ENCODE data around the gene WDR70.
A peak's percentile ranks its signal among the peaks of the same experiment; 100 is the strongest.

The WDR70 gene

DNA sequence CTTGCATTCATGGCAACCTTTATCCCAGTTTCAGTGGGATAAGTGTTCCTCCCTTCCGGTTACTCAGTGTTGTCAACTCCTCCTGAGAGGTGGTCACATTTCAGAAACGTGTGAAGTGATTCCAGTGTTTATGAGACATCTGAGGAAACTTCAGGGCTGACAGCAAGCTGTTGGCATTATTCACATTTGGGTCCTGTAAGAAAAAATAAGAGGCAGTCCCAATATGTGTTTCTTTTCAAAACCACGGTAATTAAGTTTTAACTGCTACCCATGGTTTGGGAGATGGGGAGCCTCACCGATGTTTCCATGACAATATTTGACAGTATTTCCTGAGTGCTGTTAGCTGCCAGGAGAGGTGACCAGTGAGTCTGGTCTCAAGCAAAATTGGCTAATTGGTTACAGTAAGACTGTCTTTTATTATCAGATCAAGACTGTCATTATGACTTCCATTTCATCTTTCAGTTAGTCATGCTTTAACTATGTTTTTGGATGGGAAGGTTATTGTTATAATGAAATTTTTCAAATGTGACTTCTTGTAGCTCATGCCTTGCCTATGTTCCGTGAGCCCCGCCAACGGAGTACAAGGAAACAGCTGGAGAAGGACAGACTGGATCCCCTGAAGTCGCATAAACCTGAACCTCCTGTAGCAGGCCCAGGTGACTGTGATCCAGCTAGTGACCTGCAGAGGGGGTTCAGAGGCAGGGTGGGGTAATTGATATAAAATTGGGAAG, 345.4 kb downstream of the WDR70 start:
- H3K9ac ChIP-seq: no peak overlapping the region
- H3K4me2 ChIP-seq: no peak overlapping the region
- H3K4me1 ChIP-seq: peaks cover 24% of the 10 kb centered on the region
- H3K36me3 ChIP-seq: peaks cover 37% of the 10 kb centered on the region
- no peak overlapping the region for H3K4me3 ChIP-seq
- no peak overlapping the region for H3K27ac ChIP-seq
- no peaks in the 10 kb centered on the region for H3K27me3 ChIP-seq
- no peaks in the 10 kb centered on the region for H4K20me1 ChIP-seq
- TF ChIP-seq Cebpa-rat (IDR thresholded peaks at IDR 0.05): no peak
- H3K9me3 ChIP-seq: no peaks in the 10 kb centered on the region

DNA sequence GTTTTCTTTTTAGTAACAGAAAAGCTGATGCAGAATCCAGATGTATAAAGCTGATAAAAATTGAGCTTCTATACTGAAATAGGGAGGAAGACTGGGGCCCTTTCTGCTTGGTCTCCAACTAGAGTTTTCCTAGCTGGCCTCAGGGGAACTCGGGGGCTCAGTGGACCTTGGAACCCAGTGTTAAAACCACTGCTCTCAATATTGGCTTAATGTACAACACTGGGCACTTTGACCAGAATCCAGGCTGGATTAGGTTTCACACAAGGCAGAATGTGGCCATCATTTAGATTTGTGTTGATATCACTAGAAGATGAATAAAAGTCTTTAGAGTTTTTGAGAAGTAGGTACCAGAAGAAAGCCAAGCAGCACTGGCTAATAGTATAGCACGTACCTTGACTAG, 346.1 kb downstream of the WDR70 start:
- Histone ChIP-seq H3K27me3 (no peaks in the 10 kb centered on the region), H3K36me3 (peaks cover 37% of the 10 kb centered on the region), H3K27ac (no peak overlapping the region), H3K4me2 (no peak overlapping the region), H3K4me1 (peaks cover 24% of the 10 kb centered on the region), H4K20me1 (no peaks in the 10 kb centered on the region), H3K4me3 (no peak overlapping the region), H3K9me3 (no peaks in the 10 kb centered on the region), H3K9ac (no peak overlapping the region)
- TF ChIP-seq Cebpa-rat (IDR thresholded peaks at IDR 0.05): no peak

DNA sequence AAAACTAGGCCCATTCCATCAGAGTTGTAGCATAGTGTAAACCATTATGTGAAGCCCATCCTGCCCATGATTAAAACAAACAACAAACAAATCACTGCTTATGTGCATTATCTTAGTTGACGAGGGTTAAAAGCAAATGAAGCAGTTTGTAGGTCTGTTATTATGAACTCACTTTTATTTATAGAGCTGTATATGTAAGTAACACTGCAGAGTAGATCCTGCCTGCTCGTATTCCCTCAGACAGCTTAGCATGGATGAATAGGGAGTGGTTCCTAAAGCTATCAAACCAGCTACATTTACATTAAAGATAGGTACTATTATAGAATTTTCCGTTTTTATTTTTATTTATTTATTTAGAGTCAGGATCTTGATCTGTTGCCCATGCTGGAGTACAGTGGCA, 348.1 kb downstream of the WDR70 start:
- Histone ChIP-seq H3K4me1 (peaks cover 10% of the 10 kb centered on the region), H4K20me1 (no peaks in the 10 kb centered on the region), H3K9ac (no peak overlapping the region), H3K4me3 (no peak overlapping the region), H3K27ac (no peak overlapping the region), H3K4me2 (no peak overlapping the region), H3K9me3 (no peaks in the 10 kb centered on the region), H3K27me3 (no peaks in the 10 kb centered on the region), H3K36me3 (peaks cover 48% of the 10 kb centered on the region)
- no peak for TF ChIP-seq Cebpa-rat (IDR thresholded peaks at IDR 0.05)

DNA sequence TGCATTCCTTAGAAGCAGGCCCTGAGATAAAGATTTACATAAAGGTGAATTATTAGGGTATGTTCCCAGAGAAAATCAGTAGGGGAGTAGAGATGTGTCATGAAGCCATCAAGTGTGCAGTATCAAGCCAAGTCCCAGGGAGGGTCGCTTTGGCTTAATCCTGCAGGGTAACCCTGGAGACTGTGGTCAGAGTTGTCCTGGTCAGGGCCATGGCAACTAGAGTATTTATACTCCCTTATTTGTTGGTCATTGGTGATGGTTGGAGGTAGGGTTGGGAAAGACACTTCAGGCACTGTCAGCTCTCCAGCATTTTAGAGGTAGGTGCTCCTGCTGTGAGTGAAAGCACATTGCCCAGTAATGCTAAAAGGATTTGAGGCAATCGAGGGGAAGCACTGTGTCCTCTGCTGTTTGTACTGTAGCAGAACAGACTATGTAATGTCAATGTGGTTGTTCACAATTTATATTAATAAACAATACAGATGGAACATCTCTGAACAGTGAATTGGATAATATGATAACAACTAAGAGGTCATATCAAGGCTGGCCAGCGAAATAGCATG, 351.9 kb downstream of the WDR70 start:
- no peak overlapping the region for H3K27ac ChIP-seq
- H3K9me3 ChIP-seq: no peaks in the 10 kb centered on the region
- peaks cover 8% of the 10 kb centered on the region for H3K4me1 ChIP-seq
- no peak overlapping the region for H3K4me3 ChIP-seq
- no peak for TF ChIP-seq Cebpa-rat (IDR thresholded peaks at IDR 0.05)
- H3K36me3 ChIP-seq: peaks cover 44% of the 10 kb centered on the region
- H3K4me2 ChIP-seq: no peak overlapping the region
- H4K20me1 ChIP-seq: no peaks in the 10 kb centered on the region
- H3K9ac ChIP-seq: no peak overlapping the region
- no peaks in the 10 kb centered on the region for H3K27me3 ChIP-seq

DNA sequence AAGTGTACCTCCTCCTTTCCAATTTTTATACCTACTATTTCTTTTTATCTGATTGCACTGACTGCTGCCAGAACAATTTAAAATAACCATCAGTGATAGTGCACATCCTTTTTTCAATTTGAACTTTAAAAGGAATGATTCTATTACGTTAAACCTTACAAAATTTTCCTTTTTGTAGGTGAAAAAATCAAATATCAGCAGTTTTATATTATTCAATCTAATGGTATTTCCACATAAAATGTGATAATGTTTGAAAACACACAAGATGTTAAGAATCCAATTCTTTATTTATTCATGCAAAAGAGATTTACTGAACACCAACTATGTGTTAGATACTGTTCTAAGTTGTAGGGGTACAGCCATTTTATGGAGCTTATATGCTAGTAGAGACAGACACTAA, 355.0 kb downstream of the WDR70 start:
- H3K9me3 ChIP-seq: no peaks in the 10 kb centered on the region
- no peaks in the 10 kb centered on the region; the same call in 1 of the 2 replicates for H4K20me1 ChIP-seq
- no peak overlapping the region for H3K4me2 ChIP-seq
- no peak overlapping the region for H3K27ac ChIP-seq
- H3K27me3 ChIP-seq: no peaks in the 10 kb centered on the region
- no peak for TF ChIP-seq Cebpa-rat (IDR thresholded peaks at IDR 0.05)
- peaks cover 20% of the 10 kb centered on the region for H3K36me3 ChIP-seq
- peaks cover 36% of the 10 kb centered on the region for H3K4me1 ChIP-seq
- H3K4me3 ChIP-seq: no peak overlapping the region
- H3K9ac ChIP-seq: no peak overlapping the region

DNA sequence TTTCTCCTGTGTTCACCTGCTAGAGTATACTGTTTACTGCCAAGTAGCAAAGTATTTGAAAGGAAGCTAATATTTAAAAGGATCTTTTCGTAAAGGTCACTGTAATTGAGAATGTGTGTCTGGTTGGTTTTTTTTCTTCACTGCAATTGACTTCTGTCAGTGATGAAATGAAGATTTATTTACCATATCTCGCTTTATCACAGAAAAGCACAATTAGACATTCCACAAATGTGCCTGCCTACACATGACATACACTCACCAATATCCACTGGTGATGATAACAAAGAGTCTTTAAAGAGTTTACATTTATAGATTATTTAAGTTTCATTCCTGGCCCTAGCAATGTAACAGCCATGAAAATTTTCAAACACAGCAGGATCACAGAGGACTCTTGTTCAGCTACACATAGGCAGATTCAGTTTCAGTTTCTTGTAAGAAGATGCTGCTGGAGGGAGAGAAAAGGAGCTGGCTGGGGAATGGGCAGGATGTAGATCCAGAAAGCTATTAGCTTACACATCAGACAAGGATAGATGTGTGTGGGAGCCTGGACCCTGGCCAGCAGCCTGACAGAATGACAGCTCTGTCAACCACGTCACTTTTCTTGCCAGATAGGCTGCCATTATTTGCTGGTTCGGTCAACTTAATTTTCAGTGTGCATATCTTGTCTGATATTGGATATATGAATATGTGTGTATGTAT, 356.7 kb downstream of the WDR70 start:
- Histone ChIP-seq H3K27me3 (no peaks in the 10 kb centered on the region), H3K4me3 (no peak overlapping the region), H3K27ac (no peak overlapping the region), H4K20me1 (no peaks in the 10 kb centered on the region; the same call in 1 of the 2 replicates), H3K9ac (no peak overlapping the region), H3K4me2 (peak overlapping the region; percentile 19), H3K4me1 (peaks cover 42% of the 10 kb centered on the region), H3K36me3 (peaks cover 14% of the 10 kb centered on the region), H3K9me3 (peaks cover 3% of the 10 kb centered on the region; the same call in 1 of the 2 replicates)
- TF ChIP-seq Cebpa-rat (IDR thresholded peaks at IDR 0.05): no peak

DNA sequence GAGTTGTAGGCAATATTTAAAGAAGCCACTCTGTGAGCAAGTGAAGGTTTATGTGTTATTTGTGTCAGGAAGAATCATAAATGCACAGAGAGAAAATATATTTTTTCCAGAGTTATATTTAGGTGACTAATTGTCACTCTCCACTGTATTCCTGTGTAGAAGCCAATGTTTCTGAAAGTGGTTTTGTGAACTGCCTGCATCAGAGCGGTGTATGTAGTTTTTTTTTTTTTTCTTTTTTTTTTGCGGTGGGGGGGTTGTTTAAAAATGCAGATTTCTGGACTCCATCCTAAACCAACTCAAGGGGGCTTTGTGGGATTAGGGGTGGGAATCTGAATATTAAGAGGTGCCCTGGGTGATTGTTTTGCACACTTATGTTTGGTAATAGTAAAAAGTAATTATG, 357.3 kb downstream of the WDR70 start:
- no peak for TF ChIP-seq Cebpa-rat (IDR thresholded peaks at IDR 0.05)
- Histone ChIP-seq H3K36me3 (peaks cover 15% of the 10 kb centered on the region; the same call in 1 of the 2 replicates), H3K9ac (no peak overlapping the region), H3K4me2 (peak overlapping the region; percentile 19; the same call in 1 of the 2 replicates), H3K4me3 (no peak overlapping the region), H3K4me1 (peaks cover 43% of the 10 kb centered on the region), H3K27me3 (no peaks in the 10 kb centered on the region), H3K27ac (no peak overlapping the region), H3K9me3 (peaks cover 9% of the 10 kb centered on the region), H4K20me1 (no peaks in the 10 kb centered on the region; the same call in 1 of the 2 replicates)

- H3K27ac ChIP-seq: peak overlapping the region; percentile 15; the same call in 1 of the 2 replicates
- H3K9ac ChIP-seq: no peak overlapping the region
- peaks cover 12% of the 10 kb centered on the region for H3K9me3 ChIP-seq
- peaks cover 18% of the 10 kb centered on the region; the same call in 1 of the 2 replicates for H3K36me3 ChIP-seq
- no peaks in the 10 kb centered on the region for H3K27me3 ChIP-seq
- no peak for TF ChIP-seq Cebpa-rat (IDR thresholded peaks at IDR 0.05)
- no peaks in the 10 kb centered on the region; the same call in 1 of the 2 replicates for H4K20me1 ChIP-seq
- H3K4me1 ChIP-seq: peaks cover 51% of the 10 kb centered on the region
- peak overlapping the region; percentile 73 for H3K4me2 ChIP-seq
- H3K4me3 ChIP-seq: no peak overlapping the region; the same call in 1 of the 2 replicates
Observed at GRCh38 chr5:37737326-37738056, 358.4 kb downstream of the WDR70 start.

DNA sequence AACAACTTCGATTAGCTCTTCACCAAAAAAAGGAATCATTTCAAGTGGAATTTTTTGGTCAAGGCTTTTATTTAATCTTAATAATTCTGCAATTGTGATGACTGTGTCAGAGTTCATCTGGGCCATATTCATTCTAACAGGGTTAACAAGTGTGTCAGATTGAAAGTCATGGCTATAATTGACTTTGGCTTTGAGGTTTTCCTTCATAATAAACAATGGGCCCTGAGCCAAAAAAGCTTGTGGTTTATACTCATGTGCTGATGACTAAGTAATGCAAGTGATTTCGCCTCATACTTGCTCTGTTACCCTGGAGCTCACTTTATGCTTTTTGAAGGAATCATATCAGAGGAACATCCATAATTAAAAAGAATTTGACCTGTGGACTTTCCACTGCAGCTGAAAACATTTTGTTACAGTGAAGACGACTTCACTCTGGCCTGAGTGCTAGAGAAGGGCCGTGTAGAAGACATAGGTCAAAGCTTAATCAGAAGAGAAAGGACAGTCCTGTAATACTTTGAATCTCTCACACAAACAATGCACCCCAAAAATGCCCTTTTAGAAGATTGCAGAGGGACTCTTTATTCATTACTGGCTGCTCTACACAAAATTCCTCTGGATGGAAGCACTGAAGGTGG, 359.1 kb downstream of the WDR70 start:
- no peak for TF ChIP-seq Cebpa-rat (IDR thresholded peaks at IDR 0.05)
- Histone ChIP-seq H3K27me3 (no peaks in the 10 kb centered on the region), H3K9ac (peak overlapping the region; percentile 8; the same call in 1 of the 2 replicates), H3K36me3 (peaks cover 20% of the 10 kb centered on the region), H3K4me3 (no peak overlapping the region; the same call in 1 of the 2 replicates), H4K20me1 (no peaks in the 10 kb centered on the region; the same call in 1 of the 2 replicates), H3K4me2 (peak overlapping the region; percentile 73), H3K4me1 (peaks cover 51% of the 10 kb centered on the region), H3K27ac (peak overlapping the region; percentile 19; the same call in 1 of the 2 replicates), H3K9me3 (peaks cover 19% of the 10 kb centered on the region)

Measured in BLaER1 (cell line).